NT2/D1 (cell line): ENCODE results near the gene CHORDC1.
"Not testable (repeated sequence)": the region's sequence is repeated elsewhere in the genome, so short reads cannot be mapped to it uniquely, and the experiment has no call there.

Experiments used
- DNase-seq: peaks from one replicate; pipeline ENCODE4 v3.0.0-alpha.2; 2011; ENCODE audit warnings: low read depth, low spot score
- H3K27me3 ChIP-seq: 2 replicates; pipeline ENCODE4 v1.6.0; 2011; ENCODE audit warnings: mild to moderate bottlenecking; ENCODE audit not compliant: insufficient read length, insufficient read depth
- H3K36me3 ChIP-seq: 2 replicates; pipeline ENCODE4 v1.6.1; 2011; ENCODE audit warnings: mild to moderate bottlenecking, low read length, mixed read lengths; ENCODE audit not compliant: insufficient read depth, insufficient read length
- H3K4me1 ChIP-seq: 2 replicates; pipeline ENCODE4 v1.5.1; 2011; ENCODE audit not compliant: insufficient read depth, insufficient read length
- H3K4me3 ChIP-seq: 2 replicates; pipeline ENCODE4 v1.5.1; 2011; ENCODE audit warnings: low read depth; ENCODE audit not compliant: insufficient read length
- H3K9ac ChIP-seq: 2 replicates; pipeline ENCODE4 v1.6.0; 2011; ENCODE audit warnings: low read depth; ENCODE audit not compliant: insufficient read length
- H3K9me3 ChIP-seq: 2 replicates; pipeline ENCODE4 v1.5.1; 2011; ENCODE audit warnings: mild to moderate bottlenecking, low read length; ENCODE audit not compliant: insufficient read depth
- SUZ12 ChIP-seq: IDR thresholded peaks from 2 replicates; pipeline ENCODE4 v1.6.1; 2011; ENCODE audit not compliant: insufficient read length, insufficient read depth; ENCODE audit errors: extremely low read depth
- YY1 ChIP-seq: IDR thresholded peaks from 2 replicates; pipeline ENCODE4 v1.6.1; 2011; ENCODE audit not compliant: insufficient read length, insufficient read depth
- ZNF274 ChIP-seq: IDR thresholded peaks from 2 replicates; pipeline ENCODE4 v1.6.1; 2011; ENCODE audit warnings: mild to moderate bottlenecking, low read depth, low read length

Gene CHORDC1

DNA sequence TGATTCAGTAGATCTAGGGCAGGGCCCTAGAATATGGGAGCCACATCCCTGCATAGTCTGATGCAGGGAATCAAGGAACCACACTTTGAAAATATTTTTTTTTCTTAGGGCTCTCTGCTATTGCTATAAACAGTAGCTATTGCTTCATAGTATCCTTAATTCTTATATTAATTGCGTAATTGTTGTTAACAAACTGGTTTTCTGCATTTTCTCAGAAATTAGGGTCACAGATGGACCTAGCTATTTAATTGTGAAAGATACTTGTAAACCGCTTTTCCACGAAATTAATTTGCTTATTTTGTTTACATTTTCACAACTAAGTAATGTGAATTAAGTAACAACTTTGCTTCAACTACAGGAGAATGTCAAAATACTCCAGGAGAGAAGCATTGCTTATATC, 54.3 kb downstream of the CHORDC1 start:
- Histone ChIP-seq H3K36me3 (peaks cover 2% of the 10 kb centered on the region), H3K9me3 (no peaks in the 10 kb centered on the region; the same call in 1 of the 2 replicates), H3K4me1 (no peaks in the 10 kb centered on the region), H3K4me3 (no peak overlapping the region), H3K9ac (no peak overlapping the region), H3K27me3 (no peaks in the 10 kb centered on the region)
- TF ChIP-seq SUZ12 (no peak), YY1 (no peak), ZNF274 (no peak)
- DNase-seq = no peak

GRCh38 chr11:90167704-90168103, 55.1 kb downstream of the CHORDC1 start:
- DNase-seq, H3K9ac ChIP-seq, H3K9me3 ChIP-seq, H3K4me3 ChIP-seq, H3K27me3 ChIP-seq, H3K4me1 ChIP-seq, H3K36me3 ChIP-seq: not testable (repeated sequence)

- not testable (repeated sequence) for H3K27me3 ChIP-seq, DNase-seq, H3K36me3 ChIP-seq, H3K4me1 ChIP-seq, H3K4me3 ChIP-seq, H3K9ac ChIP-seq, H3K9me3 ChIP-seq
These were observed 55.8 kb downstream of the CHORDC1 start for GRCh38 chr11:90166982-90167573.
